ENCODE data around the gene PIK3C2G. TPM values are rescaled to one million over a fixed set of nuclear protein-coding genes. Genes with fewer than 3 reads are reported as not detected.
"Not testable (repeated sequence)": the region's sequence is repeated elsewhere in the genome, so short reads cannot be mapped to it uniquely, and the experiment has no call there.

PIK3C2G gene
- total and polyA plus RNA-seq, 10 of the 15 experiments (the other 5 are each of a cell fraction or from before 2014, with no cell fraction given) = not detected

DNA sequence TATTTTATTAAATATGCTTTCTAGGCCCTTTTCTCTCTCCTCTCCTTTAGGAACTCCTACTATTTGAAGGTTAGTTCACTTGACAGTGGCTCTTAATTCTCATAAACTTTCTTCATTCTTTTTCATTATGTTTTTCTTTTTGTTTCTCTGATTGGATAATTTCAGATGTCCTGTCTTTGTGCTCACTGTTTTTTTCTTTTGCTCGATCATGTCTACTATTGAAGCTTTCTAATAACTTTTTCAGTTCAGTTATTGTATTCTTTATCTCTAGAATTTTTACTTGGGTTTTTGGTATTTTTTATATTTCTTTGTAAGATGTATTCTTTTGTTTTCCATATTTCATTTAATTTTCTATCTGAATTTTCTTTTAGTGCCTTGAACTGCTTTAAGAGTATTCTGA is 261.5 kb downstream of the PIK3C2G start (continued):
- no peak for TF ChIP-seq ASH2L (IDR thresholded peaks at IDR 0.05; ENCODE audit: borderline replicate concordance, low read depth)
- TF ChIP-seq ZNF207 (IDR thresholded peaks at IDR 0.05; ENCODE audit: borderline replicate concordance) = no peak
- TF ChIP-seq, protein P1, sequence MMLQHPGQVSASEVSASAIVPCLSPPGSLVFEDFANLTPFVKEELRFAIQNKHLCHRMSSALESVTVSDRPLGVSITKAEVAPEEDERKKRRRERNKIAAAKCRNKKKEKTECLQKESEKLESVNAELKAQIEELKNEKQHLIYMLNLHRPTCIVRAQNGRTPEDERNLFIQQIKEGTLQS (IDR thresholded peaks at IDR 0.05; ENCODE audit: borderline replicate concordance, extremely low read depth, low read depth, low read length) = no peak
- no peak for TF ChIP-seq SIN3A (IDR thresholded peaks at IDR 0.05; ENCODE audit: low read depth, low read length)
- no peak for TF ChIP-seq TCF12 (IDR thresholded peaks at IDR 0.05; ENCODE audit: low read depth, low read length)
- TF ChIP-seq RFX5 (IDR thresholded peaks at IDR 0.05; ENCODE audit: low read depth, low read length) = no peak
- TF ChIP-seq ZNF274 (IDR thresholded peaks at IDR 0.05; ENCODE audit: insufficient read depth, insufficient read length) = no peak

DNA sequence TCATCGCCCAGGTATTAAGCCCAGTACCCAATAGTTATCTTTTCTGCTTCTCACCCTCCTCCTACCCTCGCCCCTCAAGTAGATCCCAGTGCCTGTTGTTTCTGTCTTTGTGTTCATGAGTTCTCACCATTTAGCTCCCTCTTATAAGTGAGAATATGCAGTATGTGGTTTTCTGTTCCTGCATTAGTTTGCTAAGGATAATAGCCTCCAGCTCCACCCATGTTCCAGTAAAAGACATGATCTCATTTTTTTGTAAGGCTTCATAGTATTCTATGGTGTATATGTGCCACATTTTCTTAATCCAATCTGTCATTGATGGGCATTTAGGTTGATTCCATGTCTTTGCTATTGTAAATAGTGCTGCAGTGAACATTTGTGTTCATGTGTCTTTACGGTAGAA is 281.2 kb downstream of the PIK3C2G start:
- H3K4me1 ChIP-seq (ENCODE audit: control insufficient read depth, insufficient read depth, low read length); H3K27me3 ChIP-seq (replicated peaks in 1 of 2; ENCODE audit: control insufficient read depth in 2 of 2, insufficient read depth in 2 of 2, low read length in 1 of 2); BruUV-seq (replicated peaks); H4K20me1 ChIP-seq (ENCODE audit: control insufficient read depth, insufficient read depth); intact Hi-C loops (cut with micrococcal nuclease; ENCODE audit: unreplicated experiment); H3K9ac ChIP-seq (ENCODE audit: control insufficient read depth, insufficient read depth, low read length); in situ Hi-C loops (cut with MboI); H3K36me3 ChIP-seq (ENCODE audit: control insufficient read depth in 2 of 2, insufficient read depth in 2 of 2, low read length in 1 of 2); H3K27ac ChIP-seq (ENCODE audit: control insufficient read depth, insufficient read depth); CTCF ChIA-PET; H2AFZ ChIP-seq (ENCODE audit: control insufficient read depth, low read depth, low read length); H3K4me3 ChIP-seq; SMC1A ChIA-PET (ENCODE audit: uncharacterized antibody, unreplicated experiment); H3K9me3 ChIP-seq (replicated peaks; ENCODE audit: control insufficient read depth, insufficient read depth, low read length); FAIRE-seq; ATAC-seq; DNase-seq (ENCODE audit: low read depth, low spot score); POLR2A ChIA-PET; H3K79me2 ChIP-seq (ENCODE audit: control insufficient read depth, insufficient read depth, low read length); H3K4me2 ChIP-seq (ENCODE audit: control insufficient read depth, insufficient read depth); RAD21 ChIA-PET (ENCODE audit: unreplicated experiment): not testable (repeated sequence)
- 27% methylated on average over 3 of the region's 3 CpGs for WGBS (ENCODE audit: insufficient coverage, insufficient replicate concordance, low lambda C conversion rate, missing lambda C conversion rate)

DNA sequence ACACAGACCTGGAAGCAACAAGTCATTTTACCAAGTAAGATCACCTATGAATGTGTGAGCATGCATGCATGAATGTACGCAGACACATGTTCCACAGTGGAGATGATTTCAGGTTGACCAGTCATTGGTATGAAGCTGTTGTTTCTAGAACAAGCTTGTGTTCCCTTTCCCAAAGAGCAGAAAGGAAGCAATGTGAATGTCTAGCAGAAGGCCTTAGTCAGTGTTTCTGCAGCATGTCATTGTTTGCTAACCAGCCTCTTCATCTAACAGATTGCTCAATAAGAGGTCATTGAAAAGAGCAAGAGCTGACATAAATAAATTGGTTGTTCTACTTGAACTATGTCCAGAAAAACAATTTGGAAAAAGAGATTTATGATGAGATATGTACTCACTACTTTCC is 285.1 kb downstream of the PIK3C2G start:
- H3K27me3 ChIP-seq (replicated peaks in 1 of 2; ENCODE audit: control insufficient read depth in 2 of 2, insufficient read depth in 2 of 2, low read length in 1 of 2) = no peaks in the 10 kb centered on the region
- no peaks in the 10 kb centered on the region for H3K36me3 ChIP-seq (ENCODE audit: control insufficient read depth in 2 of 2, insufficient read depth in 2 of 2, low read length in 1 of 2)
- no peak overlapping the region for H3K4me3 ChIP-seq
- no peaks in the 10 kb centered on the region for H3K4me1 ChIP-seq (ENCODE audit: control insufficient read depth, insufficient read depth, low read length)
- DNase-seq (ENCODE audit: low read depth, low spot score) (no peak), ATAC-seq (no peak), FAIRE-seq (no peak)
- intact Hi-C loops (cut with micrococcal nuclease; ENCODE audit: unreplicated experiment) = no loop called here
- ChIA-PET POLR2A (no interaction called here), CTCF (no interaction called here), RAD21 (ENCODE audit: unreplicated experiment) (no interaction called here), SMC1A (ENCODE audit: uncharacterized antibody, unreplicated experiment) (no interaction called here)
- H3K9ac ChIP-seq (ENCODE audit: control insufficient read depth, insufficient read depth, low read length) = no peak overlapping the region
- WGBS (ENCODE audit: insufficient coverage, insufficient replicate concordance, low lambda C conversion rate, missing lambda C conversion rate) = 0% methylated on average over 1 of the region's 1 CpG
- H2AFZ ChIP-seq (ENCODE audit: control insufficient read depth, low read depth, low read length) = no peak overlapping the region
- no peak overlapping the region for H3K27ac ChIP-seq (ENCODE audit: control insufficient read depth, insufficient read depth)
- in situ Hi-C loops (cut with MboI) = no loop called here
- no peaks in the 10 kb centered on the region for H4K20me1 ChIP-seq (ENCODE audit: control insufficient read depth, insufficient read depth)
- no peaks in the 10 kb centered on the region for H3K79me2 ChIP-seq (ENCODE audit: control insufficient read depth, insufficient read depth, low read length)
- no peaks in the 10 kb centered on the region for H3K9me3 ChIP-seq (replicated peaks; ENCODE audit: control insufficient read depth, insufficient read depth, low read length)
- no TSS peak for BruUV-seq (replicated peaks)
- H3K4me2 ChIP-seq (ENCODE audit: control insufficient read depth, insufficient read depth) = no peak overlapping the region
- no peak for TF ChIP-seq GATAD2B (conservative IDR thresholded peaks at IDR 0.05; ENCODE audit: low read depth)
- no peak for TF ChIP-seq MYB (IDR thresholded peaks at IDR 0.05; ENCODE audit: borderline replicate concordance, low read depth, low read length)
- no peak for TF ChIP-seq CEBPB (IDR thresholded peaks at IDR 0.05; ENCODE audit: borderline replicate concordance in 1 of 2, low read depth in 2 of 2, low read length in 2 of 2)
- no peak for TF ChIP-seq CREB1 (IDR thresholded peaks at IDR 0.05; ENCODE audit: low read depth)
- no peak for TF ChIP-seq SMARCA5 (IDR thresholded peaks at IDR 0.05)
- TF ChIP-seq, protein P2, sequence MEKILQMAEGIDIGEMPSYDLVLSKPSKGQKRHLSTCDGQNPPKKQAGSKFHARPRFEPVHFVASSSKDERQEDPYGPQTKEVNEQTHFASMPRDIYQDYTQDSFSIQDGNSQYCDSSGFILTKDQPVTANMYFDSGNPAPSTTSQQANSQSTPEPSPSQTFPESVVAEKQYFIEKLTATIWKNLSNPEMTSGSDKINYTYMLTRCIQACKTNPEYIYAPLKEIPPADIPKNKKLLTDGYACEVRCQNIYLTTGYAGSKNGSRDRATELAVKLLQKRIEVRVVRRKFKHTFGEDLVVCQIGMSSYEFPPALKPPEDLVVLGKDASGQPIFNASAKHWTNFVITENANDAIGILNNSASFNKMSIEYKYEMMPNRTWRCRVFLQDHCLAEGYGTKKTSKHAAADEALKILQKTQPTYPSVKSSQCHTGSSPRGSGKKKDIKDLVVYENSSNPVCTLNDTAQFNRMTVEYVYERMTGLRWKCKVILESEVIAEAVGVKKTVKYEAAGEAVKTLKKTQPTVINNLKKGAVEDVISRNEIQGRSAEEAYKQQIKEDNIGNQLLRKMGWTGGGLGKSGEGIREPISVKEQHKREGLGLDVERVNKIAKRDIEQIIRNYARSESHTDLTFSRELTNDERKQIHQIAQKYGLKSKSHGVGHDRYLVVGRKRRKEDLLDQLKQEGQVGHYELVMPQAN (conservative IDR thresholded peaks at IDR 0.05) = no peak
- TF ChIP-seq, protein P3, sequence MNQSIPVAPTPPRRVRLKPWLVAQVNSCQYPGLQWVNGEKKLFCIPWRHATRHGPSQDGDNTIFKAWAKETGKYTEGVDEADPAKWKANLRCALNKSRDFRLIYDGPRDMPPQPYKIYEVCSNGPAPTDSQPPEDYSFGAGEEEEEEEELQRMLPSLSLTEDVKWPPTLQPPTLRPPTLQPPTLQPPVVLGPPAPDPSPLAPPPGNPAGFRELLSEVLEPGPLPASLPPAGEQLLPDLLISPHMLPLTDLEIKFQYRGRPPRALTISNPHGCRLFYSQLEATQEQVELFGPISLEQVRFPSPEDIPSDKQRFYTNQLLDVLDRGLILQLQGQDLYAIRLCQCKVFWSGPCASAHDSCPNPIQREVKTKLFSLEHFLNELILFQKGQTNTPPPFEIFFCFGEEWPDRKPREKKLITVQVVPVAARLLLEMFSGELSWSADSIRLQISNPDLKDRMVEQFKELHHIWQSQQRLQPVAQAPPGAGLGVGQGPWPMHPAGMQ (IDR thresholded peaks at IDR 0.05; ENCODE audit: borderline replicate concordance) = no peak

Data from GM12878 (cell line).